ENCODE measurements around the gene CYP2W1.
"Not testable (repeated sequence)": the region's sequence is repeated elsewhere in the genome, so short reads cannot be mapped to it uniquely, and the experiment has no call there.

The CYP2W1 gene

DNA sequence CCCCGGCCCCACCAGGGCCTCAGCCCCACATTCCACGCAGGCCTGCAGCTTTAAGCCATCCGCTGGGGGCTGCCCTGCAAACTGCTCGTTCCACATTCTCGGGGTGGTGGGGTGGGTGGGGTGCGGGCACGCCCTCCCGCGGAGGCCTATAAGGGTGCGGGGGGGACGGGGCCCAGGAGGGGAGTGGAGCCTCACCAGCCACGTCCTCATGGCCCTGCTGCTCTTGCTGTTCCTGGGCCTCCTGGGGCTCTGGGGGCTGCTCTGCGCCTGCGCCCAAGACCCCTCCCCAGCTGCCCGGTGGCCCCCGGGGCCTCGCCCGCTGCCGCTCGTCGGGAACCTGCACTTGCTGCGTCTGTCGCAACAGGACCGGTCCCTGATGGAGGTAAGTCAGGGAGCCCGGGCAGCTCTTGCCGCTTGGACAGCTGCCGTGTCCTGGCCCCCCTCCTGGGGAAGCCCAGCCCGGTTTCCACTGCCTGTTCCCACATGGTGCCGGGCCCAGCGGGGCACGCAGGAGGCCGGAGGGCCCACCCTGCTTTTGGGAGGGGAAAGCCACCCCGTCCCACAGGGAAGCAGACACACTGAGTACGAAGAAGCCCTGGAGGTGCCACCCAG, at the start of gene CYP2W1:
Gene CYP2W1 (plus strand): TSS at position 178 of the 612 bp plus-strand sequence. CDS start 31 bp downstream, at position 209.
- DNase-seq, result no peak

GRCh38 chr7:934469-935163, 48.4 kb upstream of the CYP2W1 start:
- DNase-seq, result no peak

DNA sequence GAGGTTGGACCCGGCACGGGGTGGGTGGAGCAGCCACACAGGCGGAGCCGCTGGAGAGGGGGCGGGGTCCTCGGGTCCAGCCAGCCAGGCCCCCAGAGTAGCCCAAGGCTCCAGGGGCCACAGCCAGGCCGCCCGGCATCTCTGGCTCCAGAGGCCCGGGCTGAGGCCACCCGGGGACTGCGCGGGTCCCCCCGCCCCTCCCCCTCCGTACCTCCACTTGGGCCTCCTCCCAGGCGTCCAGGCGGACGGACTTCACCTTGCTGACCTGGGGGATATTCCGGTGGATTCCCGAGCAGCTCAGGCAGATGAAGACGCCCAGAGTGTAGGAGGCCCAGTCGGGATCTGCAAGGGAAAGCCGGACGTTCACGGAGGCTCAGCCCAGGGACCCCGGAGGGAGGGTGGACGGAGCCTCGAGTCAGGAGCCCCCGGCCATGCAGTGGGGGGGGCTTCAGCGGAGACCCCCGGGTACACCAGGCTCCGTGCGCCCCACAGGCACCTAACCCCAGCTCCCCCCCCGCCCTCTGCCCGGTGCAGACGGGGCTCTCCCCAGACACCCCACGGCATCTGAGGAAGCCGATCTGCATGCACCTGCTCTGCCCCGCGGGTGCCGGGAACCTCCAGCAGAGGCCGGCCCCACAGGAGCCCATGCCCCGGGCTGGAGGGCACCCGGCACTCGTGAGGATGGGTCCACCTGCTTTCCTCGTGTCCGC, 47.7 kb upstream of the CYP2W1 start:
- DNase-seq, result no peak

DNA sequence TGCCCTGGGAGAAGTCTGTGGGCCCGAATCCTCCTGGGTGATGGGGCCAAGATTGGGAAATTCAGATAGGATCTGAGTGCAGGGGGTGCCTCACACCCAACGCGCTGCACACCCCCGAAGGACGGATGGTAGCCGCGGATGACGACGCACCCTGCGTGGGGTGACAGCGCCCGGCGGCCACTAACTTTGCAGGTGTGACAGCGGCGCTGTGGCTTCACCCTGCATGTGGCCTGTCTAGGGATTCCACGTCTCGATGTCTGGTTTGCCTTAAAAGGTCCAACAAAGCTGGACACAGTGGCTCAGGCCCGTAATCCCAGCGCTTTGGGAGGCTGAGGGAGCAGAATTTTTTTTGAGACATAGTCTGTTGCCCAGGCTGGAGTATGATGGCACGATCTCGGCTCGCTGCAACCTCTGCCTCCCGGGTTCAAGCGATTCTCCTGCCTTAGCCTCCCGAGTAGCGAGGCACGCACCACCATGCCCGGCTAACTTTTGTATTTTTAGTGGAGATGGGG, 47.1 kb upstream of the CYP2W1 start:
- DNase-seq, result no peak

DNA sequence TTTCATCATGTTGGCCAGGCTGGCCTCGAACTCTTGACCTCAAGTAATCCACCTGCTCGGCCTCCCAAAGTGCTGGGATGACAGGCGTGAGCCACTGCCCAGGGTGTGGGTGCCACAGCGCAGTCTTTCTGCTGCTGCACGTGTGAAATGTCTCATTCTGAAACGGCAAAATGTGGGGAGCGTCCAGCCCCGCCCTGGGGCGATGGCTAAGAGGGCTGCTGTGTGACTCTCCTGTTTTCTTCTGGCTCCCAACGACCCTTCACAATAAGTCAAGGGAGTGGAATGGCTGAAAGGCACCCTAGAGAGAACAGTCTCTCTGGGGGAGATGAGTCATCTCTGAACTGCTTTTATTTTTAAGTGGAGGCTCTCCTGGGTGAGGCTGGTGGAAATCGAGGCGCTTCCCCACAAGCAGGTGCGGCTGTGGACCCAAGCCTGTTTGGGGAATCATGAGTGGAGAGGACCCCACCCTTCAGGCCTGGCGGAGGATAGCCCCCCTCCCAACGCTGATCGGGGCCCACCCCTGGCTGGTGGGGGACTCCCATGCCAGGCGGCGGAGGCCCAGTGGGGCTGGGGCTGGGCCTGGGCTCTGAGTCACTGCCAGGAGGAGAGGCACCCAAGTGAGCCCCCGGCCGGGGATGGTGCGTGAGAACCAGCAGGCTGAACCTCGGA, 46.5 kb upstream of the CYP2W1 start:
- DNase-seq, result peak in 1 of 3 donors; percentile 45

DNA sequence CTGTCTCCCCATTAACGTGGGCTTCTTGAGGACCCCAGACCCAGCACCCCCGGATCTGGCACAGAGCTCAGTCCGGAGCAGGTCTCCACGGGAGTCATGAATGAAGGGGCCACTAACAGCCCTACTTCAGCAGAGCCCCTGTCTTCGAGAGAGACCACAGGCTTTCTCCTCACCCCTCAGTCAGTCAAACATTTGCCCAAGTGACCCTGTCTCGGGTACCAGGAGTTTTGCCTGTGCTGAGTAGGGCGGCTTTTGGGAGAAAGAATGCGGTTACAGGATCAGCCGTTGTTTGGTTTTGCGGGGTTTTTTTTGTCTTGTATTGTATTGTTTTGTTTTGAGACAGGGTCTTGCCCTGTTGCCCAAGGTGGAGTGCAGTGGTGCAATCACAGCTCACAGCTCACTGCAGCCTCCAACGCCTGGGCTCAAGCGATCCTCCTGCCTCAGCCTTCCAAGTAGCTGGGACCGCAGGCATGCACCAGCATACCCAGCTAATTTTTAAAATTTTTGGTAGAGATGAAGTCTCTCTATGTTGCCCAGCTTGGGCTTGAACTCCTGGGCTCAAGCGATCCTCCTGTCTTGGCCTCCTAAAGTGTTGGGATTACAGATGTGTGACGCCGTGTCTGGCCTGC, 45.0 kb upstream of the CYP2W1 start:
- DNase-seq, result no peak

DNA sequence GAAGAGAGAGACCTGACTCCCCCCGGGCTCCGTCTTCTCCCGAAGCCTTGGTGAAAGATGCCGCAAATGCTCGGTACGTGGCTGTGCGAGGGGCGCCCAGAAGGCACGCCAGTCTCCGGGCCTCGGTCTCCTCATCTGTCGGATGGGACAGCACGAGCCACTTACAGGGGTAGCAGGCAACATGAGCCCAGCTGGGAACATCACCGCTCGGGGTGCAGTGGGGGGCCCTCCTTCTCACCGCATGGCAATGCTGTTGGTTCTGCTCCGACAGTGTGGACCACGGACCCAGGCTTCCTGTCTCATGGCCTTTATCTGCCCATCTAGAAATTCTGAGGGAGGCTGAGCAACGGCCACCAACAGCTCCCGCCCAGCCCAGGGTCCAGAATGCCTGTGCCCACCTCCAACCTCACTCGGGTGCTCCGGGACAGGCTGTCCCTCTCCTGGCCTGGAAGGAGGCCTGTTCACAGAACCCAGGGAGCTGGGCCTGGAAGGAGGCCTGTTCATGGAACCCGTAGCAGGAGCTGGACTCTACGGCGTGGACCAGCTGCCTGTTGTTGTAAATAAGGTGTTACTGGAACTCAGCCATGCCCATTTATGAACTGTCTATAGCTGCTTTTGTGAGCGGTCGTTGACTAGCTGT, 44.3 kb upstream of the CYP2W1 start:
- no peak for DNase-seq

GRCh38 chr7:939843-940242, 43.1 kb upstream of the CYP2W1 start:
- DNase-seq, result no peak

DNA sequence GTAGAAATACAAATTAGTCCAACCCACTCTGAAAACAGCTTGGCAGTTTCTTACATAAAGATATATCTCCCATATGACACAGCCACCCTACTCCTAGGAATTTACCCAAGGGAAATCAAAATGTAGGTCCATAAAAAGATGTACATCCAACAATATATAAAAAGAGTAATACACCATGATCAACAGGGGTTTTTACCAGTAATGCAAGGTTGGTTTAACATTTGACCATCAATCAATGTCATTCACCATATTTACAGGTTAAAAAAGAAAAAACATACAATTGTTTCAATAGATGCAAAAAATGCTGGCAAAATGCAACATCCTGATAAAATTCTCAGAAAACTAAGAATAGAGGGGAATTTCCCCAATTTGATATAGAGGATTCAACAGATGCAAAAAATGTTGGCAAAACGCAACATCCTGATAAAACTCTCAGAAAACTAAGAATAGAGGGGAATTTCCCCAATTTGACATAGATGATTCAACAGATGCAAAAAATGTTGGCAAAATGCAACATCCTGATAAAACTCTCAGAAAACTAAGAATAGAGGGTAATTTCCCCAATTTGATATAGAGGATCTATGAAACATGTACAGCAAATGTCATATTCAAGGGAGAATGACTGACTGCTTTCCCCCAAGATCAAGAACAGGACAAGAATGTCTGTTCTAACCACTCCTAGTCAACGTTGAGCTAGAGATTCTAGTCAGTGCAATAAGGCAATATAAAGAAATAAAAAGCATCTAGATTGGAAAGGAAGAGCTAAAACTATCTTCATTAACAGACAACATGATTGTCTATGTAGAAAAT, 42.2 kb upstream of the CYP2W1 start:
- DNase-seq, result peak; percentile 70 to 97 (median 94)

- DNase-seq, result not testable (repeated sequence)
These were observed 39.2 kb upstream of the CYP2W1 start for GRCh38 chr7:943793-944192.

- no peak for DNase-seq
These were observed 38.2 kb upstream of the CYP2W1 start for GRCh38 chr7:944744-945143.

GRCh38 chr7:945147-945555, 37.8 kb upstream of the CYP2W1 start:
- no peak for DNase-seq

DNA sequence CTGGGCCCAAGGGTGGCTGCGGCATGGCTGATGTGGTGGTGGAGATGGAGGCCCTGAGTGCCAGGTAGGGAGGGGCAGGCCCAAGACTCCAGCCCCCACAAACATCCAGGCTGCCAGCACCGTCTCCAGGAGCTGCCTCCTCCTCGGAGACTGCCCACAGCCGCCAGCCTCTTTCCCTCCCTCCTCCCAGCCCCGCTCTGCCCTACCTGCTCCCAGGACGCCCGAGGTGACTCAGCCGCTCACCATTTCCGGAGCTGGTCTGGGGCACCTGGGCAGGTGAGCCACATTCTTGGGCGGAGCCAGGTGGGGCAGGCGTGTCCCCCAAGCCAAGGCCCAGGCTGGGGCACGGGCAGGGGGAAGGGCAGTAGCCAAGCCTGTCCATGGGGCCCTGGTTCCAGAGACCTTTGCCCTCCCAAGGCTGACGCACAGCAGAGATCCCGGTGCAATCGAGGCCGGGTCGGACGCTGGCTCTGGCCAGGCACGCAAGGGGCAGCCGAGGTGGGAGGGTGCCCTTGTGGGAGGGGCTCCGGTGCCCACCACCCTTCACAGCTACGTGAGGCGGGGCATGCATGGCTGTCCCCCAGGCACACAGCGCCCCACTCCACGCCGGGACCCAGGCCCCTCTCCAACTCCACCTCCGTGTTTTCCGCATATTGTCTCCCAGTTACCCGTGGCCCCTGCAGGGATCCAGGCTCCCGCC, 37.3 kb upstream of the CYP2W1 start:
- no peak for DNase-seq

DNA sequence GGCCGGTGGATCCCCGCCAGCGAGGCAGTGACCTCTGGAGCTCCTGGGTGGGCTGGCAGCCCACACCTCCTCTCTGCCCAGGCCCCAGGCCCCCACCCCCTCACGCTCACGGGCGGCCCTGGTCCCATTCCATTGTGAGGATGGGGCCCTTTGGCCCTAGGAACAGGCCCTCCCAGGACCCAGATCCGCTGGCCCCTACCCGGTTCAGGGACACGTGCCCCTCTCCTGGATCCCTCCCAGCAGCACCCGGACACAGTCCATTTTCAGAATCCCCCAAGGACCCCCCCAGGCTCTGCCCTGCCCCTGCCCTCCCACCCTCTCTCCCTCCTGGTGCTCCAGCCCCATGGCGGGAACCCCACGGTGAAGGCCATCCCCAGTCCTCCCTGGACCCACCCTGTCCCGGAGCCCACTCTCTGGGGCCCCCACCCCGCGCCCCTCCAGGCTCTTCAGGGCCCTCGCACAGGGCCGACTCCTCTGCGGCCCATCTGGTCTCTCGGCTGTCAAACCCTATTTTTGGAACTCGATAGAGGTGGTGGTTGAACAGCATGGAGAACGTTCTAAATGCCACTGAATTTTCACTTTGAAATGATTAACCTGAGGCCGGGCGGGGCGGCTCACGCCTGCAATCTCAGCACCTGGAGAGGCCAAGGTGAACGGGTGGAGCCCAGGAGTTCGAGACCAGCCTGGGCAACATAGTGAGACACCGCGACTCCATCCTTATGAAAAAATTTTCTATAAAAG, 36.6 kb upstream of the CYP2W1 start:
- DNase-seq, result no peak

- DNase-seq, result no peak
These were observed 35.4 kb upstream of the CYP2W1 start for GRCh38 chr7:947391-948210.

- DNase-seq, result no peak
These were observed 33.7 kb upstream of the CYP2W1 start for GRCh38 chr7:949021-949934.

DNA sequence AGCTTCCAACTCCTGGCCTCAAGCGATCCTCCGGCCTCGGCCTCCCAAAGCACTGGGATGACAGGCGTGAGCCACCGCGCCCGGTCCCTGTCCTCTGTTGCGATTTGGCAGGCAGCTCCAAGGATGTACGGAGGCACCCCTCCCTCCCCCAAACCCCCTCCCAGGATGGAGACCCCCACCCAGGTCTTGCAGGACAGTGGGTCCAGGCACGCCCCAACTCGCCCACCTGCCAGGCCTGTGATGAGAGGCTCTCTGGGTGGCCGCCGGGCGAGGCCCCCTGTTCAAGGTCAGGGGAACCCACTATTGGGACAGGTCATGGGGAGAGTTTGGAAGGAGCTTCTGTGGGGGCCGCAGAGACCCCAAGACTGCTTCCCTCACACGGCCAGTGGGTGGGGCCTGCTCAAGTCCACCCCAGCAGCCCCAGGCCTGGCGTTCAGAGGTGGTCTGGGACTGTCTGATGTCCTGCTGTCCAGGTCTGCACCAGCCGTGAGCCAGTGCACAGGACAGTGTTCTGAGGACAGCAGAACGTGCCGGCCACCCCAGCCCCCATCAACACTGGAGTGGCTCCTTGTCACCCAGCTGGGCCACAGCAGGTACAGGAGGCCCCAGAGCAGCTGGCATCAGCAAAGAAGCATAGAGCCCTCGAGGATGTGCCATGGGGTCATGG, 31.0 kb upstream of the CYP2W1 start:
- no peak for DNase-seq

All from suppressor macrophage treated with lipopolysaccharide for 1 hour (primary cell).